Stimulated activated CD8-positive, alpha-beta memory T cell treated with anti-CD3 and anti-CD28 coated beads, Interleukin-7, amount 100 ng/mL, for 48 hours (primary cell): ENCODE data around the gene CELF2.
A peak's percentile ranks its signal among the peaks of the same experiment; 100 is the strongest.
"Not testable (repeated sequence)": the region's sequence is repeated elsewhere in the genome, so short reads cannot be mapped to it uniquely, and the experiment has no call there.

ENCODE experiments used
- DNase-seq, 2 donors: peaks; one replicate each; pipeline ENCODE4 v3.0.0-alpha.2; 2020; ENCODE audit warnings: low read depth in 1 of 2; ENCODE audit errors: extremely low read depth in 1 of 2

The CELF2 gene

DNA sequence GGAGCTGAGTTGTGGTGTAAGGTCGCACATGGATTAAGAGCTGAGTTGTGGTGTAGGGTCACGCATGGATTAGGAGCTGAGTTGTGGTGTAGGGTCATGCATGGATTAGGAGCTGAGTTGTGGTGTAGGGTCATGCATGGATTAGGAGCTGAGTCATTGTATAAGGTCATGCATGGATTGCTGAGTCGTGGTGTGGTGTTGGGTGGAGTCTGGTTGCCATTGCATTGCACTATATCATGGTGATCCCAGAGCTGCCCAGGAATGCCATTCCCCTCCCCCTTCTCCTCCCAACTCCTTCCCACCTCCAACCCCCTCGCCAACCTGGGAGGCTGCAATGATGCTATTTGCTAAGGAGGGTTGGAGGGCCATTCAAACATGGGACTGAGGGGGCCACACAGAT, 349.2 kb downstream of the CELF2 start:
- not testable (repeated sequence) for DNase-seq

DNA sequence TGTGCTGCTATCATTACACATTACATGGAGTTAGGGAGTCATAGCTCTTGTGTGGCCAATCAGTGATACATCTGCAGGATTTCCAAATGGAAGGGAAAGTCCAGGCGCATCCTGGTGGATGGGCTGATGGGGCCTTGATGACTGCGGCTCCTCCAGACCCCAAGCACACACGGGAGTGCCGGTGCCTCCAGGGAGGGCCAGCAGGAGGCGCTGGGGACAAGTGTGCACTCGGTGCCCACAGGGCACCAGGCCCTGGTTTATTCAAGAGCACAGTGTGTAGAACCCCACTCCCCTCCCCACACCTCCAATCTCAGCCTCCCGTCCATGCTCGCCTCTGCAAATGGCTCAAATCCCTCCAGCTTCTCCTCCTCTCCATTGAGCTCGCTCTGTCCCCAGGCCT, 349.8 kb downstream of the CELF2 start:
- no peak for DNase-seq

DNA sequence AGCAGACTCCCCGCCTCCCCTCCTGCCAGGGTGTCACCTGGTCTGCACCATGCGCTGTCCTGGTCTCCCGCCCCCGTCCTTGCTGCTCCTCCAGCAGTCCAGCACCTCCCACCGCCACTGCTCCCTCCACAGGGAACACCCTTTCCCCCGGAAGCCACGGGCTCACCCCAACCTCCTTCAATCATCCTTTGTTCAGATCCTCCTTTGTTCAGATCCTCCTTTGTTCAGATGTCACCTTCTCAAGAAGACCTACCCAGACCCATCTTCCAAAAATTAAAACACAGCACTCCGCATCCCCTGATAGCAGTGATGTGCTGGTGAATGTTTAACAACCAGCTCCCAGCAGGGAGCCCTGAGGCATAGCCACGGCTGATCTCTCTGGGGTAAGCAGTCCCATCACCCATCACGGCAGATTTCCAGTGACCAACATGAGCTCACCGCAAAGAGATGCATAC, 356.1 kb downstream of the CELF2 start:
- DNase-seq: no peak

DNA sequence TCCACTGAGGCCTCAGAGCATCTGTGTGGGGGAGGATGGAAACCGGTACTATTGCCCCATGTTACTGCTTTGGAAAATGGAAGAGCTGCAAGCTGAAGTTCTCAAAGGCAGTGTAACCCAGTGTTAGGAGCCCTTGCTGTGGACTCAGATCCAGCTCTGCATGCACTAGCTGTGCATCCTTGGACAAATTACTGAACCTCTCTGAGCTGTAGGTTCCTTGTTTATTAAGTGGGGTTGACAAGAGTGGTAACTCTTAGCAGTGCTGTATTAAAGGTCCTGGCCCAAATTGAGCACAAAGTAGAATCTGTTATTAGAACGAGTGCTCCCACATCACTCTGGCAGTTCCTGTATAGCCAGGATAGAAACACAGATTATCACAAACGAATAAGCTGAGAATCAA, 359.6 kb downstream of the CELF2 start:
- DNase-seq: no peak

DNA sequence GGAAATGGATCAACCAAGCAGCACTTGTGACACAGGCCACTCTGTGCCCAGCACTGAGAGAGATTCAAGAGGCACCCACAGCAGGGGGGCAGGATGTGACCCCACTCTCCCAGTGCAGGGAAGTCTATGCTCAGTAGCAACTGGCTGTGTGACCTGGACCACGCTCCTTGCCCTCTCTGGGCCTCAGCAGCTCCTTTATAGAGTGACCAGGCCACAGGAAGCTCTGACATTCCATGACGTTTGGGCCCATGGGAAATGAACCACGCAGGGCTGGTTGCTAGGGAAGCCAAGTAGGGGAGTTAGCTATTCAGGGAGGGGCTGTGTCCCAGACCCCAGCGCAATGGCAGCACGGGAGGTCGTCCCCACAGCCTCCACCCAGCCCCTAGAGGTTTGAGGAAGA, 361.2 kb downstream of the CELF2 start:
- DNase-seq: no peak

DNA sequence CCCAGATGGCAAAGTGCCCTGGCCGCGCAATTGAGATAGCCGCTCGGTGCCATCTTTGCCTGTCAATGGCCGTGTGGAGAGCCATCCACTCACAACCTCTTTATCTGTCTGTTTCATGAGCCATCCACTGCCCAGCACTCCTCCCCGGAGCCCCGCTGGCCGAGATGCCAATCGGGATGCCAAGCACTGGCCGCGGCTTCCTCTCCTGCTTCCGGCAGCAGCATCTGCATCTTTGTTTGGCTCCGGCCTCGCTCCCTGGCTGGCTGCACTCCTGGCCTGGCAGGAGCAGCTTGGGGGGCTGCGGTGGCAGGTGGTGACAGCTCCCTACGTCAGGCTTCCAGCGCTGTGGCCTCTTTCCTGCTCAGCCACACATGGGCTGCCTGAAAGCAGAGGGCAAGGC, 362.1 kb downstream of the CELF2 start:
- no peak for DNase-seq

- DNase-seq: peak in 1 of 2 donors; percentile 61
These were observed 363.4 kb downstream of the CELF2 start for GRCh38 chr10:11381023-11381422.

- no peak for DNase-seq
These were observed 363.8 kb downstream of the CELF2 start for GRCh38 chr10:11381511-11381910.

DNA sequence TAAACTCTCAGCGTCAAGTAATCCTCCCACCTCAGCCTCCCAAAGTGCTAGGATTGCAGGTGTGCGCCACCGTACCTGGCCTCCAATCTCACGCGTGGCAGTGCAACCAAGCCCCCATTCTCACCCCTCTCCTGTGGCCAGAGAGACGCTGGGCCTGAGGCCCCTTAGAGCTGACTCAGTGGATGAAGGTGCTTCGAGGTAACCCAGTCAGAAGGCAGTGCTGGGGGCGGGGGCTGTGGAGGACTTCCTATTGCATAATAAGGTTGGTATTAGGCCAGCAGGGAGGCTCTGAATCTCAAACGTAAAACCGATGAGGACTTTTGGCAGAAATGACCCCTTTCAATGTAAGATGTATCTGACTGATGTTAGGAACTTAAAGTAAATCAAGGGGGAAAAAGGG, 364.5 kb downstream of the CELF2 start:
- DNase-seq: no peak

DNA sequence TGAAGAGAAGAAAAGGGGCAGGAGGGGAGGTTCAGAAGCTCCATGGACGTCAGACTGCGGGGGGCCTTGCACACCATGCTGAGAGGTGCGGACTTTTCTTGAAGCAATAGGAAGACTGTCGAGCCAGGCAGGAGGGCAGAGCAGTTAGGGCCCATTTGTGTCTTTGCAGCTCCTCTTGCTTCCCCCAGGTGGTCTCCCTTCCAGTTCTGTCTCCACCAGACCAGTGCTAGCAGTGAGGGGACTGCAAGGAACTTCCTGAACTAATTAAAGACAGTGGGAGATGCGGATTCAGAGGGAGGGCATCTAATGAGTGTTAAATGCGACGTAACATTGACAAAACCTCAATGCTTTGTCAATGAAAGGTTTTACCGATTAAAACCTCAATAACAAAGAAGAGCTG, 368.4 kb downstream of the CELF2 start:
- DNase-seq: no peak
